CD4-positive, alpha-beta T cell treated with Interleukin-10 for 1 hour (primary cell): ENCODE measurements around the gene PAPPA.

ENCODE experiments used
- DNase-seq: peaks from one replicate; pipeline ENCODE4 v3.0.0-alpha.2; 2020

Gene PAPPA

GRCh38 chr9:116182876-116183275 lies 29.3 kb downstream of the PAPPA start:
- DNase-seq: no peak

- no peak for DNase-seq
Observed at GRCh38 chr9:116187570-116188170, 34.1 kb downstream of the PAPPA start.

- DNase-seq: no peak
Observed at GRCh38 chr9:116189683-116190082, 36.1 kb downstream of the PAPPA start.

GRCh38 chr9:116190637-116191396 lies 37.2 kb downstream of the PAPPA start:
- no peak for DNase-seq

GRCh38 chr9:116191576-116192415 lies 38.2 kb downstream of the PAPPA start:
- no peak for DNase-seq

- no peak for DNase-seq
Observed at GRCh38 chr9:116193636-116194035, 40.0 kb downstream of the PAPPA start.

- DNase-seq: no peak
Observed at GRCh38 chr9:116196806-116197205, 43.2 kb downstream of the PAPPA start.

GRCh38 chr9:116198344-116198743 lies 44.8 kb downstream of the PAPPA start:
- DNase-seq: no peak

- no peak for DNase-seq
Observed at GRCh38 chr9:116202219-116202912, 48.8 kb downstream of the PAPPA start.

GRCh38 chr9:116204252-116204882 lies 50.8 kb downstream of the PAPPA start:
- no peak for DNase-seq

- DNase-seq: no peak
Observed at GRCh38 chr9:116207371-116208111, 54.0 kb downstream of the PAPPA start.

GRCh38 chr9:116208417-116209232 lies 55.0 kb downstream of the PAPPA start:
- DNase-seq: no peak

GRCh38 chr9:116209414-116210116 lies 56.0 kb downstream of the PAPPA start:
- DNase-seq: no peak

- DNase-seq: no peak
Observed at GRCh38 chr9:116212986-116213692, 59.5 kb downstream of the PAPPA start.

GRCh38 chr9:116213693-116214047 lies 60.1 kb downstream of the PAPPA start:
- no peak for DNase-seq

GRCh38 chr9:116218399-116218798 lies 64.8 kb downstream of the PAPPA start:
- no peak for DNase-seq

- no peak for DNase-seq
Observed at GRCh38 chr9:116219686-116220085, 66.1 kb downstream of the PAPPA start.

- DNase-seq: no peak
Observed at GRCh38 chr9:116223926-116224325, 70.3 kb downstream of the PAPPA start.

- no peak for DNase-seq
Observed at GRCh38 chr9:116230051-116230632, 76.6 kb downstream of the PAPPA start.
